GM15510 (cell line): ENCODE measurements around the gene ZDHHC19.

Experiments
- POLR2A ChIP-seq: IDR thresholded peaks from 3 replicates; pipeline ENCODE4 v1.6.1; 2011; ENCODE audit warnings: borderline replicate concordance; ENCODE audit not compliant: insufficient read length; ENCODE audit errors: extremely low read depth

Gene ZDHHC19

GRCh38 chr3:196193133-196193735, 18.0 kb downstream of the ZDHHC19 start:
- no peak for TF ChIP-seq POLR2A

- TF ChIP-seq POLR2A = no peak
Observed at GRCh38 chr3:196192524-196193051, 18.6 kb downstream of the ZDHHC19 start.

- no peak for TF ChIP-seq POLR2A
Observed at GRCh38 chr3:196192036-196192523, 19.1 kb downstream of the ZDHHC19 start.

- TF ChIP-seq POLR2A = no peak
Observed at GRCh38 chr3:196189566-196190347, 21.4 kb downstream of the ZDHHC19 start.

DNA sequence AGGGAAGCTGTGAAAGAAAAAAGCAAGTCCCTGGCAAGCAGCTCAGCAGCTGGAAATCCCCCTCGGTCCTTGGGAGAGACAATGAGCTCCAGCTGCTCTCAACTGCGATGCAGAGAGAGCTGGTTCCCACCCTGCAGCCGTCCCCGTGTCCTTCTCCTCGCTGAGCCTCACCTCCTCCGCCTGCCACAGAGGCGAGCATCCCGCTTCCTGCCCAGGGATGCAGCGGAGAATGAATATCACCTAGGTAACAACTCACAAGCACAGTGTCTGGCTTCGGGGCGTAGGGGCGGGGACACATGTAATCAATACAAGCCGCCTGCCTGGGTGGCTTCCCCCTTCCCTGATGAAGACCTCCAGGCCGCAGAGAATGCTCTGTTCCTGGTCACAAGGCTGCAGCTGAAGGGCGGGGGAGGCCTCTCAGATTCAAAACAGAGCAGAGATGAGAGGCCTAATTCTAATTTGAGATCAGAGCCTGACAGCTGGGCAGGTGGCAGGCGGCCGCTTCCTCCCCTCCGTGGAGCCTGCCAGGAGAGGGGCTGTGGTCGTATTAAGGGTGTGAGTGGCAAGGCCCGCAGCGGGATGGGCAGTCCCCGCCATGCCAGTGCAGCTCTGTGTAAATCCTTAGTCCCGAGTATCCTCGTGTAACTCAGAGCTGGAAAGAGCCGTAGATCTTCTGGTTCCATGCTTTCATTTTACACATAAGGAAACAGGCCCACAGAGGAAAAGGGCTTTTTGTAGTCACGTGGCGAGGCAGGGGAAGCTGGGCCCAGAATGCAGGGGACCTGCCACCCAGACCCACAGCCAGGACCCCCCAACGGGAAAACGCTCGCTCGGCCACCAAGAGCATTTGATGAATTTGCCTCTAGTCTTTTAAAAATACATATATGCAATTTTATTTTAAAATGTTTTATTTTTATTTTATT, 24.3 kb downstream of the ZDHHC19 start:
- TF ChIP-seq POLR2A = no peak

- TF ChIP-seq POLR2A = no peak
Observed at GRCh38 chr3:196184881-196185280, 26.3 kb downstream of the ZDHHC19 start.

- TF ChIP-seq POLR2A = no peak
Observed at GRCh38 chr3:196181127-196181546, 30.1 kb downstream of the ZDHHC19 start.

- TF ChIP-seq POLR2A = no peak
Observed at GRCh38 chr3:196180346-196180745, 30.9 kb downstream of the ZDHHC19 start.

- TF ChIP-seq POLR2A = peak; percentile 30
Observed at GRCh38 chr3:196179380-196180308, 31.6 kb downstream of the ZDHHC19 start.

GRCh38 chr3:196178993-196179379, 32.2 kb downstream of the ZDHHC19 start:
- TF ChIP-seq POLR2A = no peak

DNA sequence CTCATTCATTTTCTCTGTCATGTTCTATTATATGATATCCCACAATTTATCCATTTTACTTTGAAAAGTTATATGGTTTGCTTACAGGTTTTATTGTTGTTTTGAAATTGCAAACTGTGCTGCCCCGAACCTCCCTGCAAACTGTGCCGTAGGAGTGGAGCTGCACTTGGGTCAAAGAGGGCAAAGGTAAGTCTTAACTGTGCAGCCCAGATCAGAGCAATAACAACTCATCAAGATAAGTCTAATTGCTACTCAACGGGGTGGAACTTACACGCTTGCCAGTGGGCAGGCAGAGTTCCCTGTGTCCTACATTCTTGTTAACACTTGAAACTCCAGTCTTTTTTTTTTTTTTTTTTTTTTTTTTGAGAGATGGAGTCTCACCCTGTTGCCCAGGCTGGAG, 33.2 kb downstream of the ZDHHC19 start:
- no peak for TF ChIP-seq POLR2A

GRCh38 chr3:196177567-196177966, 33.6 kb downstream of the ZDHHC19 start:
- TF ChIP-seq POLR2A = no peak

DNA sequence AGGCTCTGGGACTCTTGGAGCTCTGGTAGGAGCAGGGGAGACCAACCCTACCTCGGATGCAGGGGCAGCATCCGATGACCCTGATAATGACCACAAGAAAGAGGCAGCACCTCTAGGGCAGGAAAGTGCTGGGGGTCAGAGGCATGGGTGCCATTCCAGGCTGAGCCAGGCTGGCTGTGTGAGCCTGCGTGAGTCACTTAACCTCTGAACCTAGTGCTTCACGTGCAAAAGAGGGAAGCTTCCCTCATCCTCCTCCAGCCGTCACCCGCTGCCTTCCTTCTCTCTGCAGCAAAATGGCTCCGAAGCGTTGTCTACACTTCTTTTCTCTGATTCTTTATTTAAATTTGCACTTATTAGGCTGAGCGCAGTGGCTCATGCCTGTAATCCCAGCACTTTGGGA, 35.5 kb downstream of the ZDHHC19 start:
- no peak for TF ChIP-seq POLR2A
